NOMO-1 treated with dmso at 0.1 percent for 144 hours (cell line): ENCODE data around the gene ZCCHC17.
"Not testable (repeated sequence)": the region's sequence is repeated elsewhere in the genome, so short reads cannot be mapped to it uniquely, and the experiment has no call there.

Source experiments
- DNase-seq: peaks from one replicate; lab custom pipeline; 2025; ENCODE audit not compliant: unreplicated experiment; lab: John Stamatoyannopoulos, UW

Gene ZCCHC17

GRCh38 chr1:31296486-31297276, at the start of gene ZCCHC17, which contains the start of gene SNRNP40:
Gene ZCCHC17, plus strand, starts transcription at chr1:31297032. Its CDS starts 13,067 bp downstream, at chr1:31310099.
Gene SNRNP40, minus strand, starts transcription at chr1:31296788. Its CDS starts 37 bp downstream, at chr1:31296751.
- peak; percentile 97 for DNase-seq

- no peak for DNase-seq
Measured at GRCh38 chr1:31248276-31248675, 48.6 kb upstream of the ZCCHC17 start.

- DNase-seq, result no peak
Measured at GRCh38 chr1:31249854-31250253, 47.0 kb upstream of the ZCCHC17 start.

- no peak for DNase-seq
Measured at GRCh38 chr1:31257213-31257612, 39.6 kb upstream of the ZCCHC17 start.

- DNase-seq, result no peak
Measured at GRCh38 chr1:31258581-31258980, 38.3 kb upstream of the ZCCHC17 start.

GRCh38 chr1:31259746-31260145, 37.1 kb upstream of the ZCCHC17 start:
- DNase-seq, result no peak

- DNase-seq, result no peak
Measured at GRCh38 chr1:31261916-31262315, 34.9 kb upstream of the ZCCHC17 start.

GRCh38 chr1:31262393-31262792, 34.4 kb upstream of the ZCCHC17 start:
- not testable (repeated sequence) for DNase-seq

GRCh38 chr1:31263408-31263807, 33.4 kb upstream of the ZCCHC17 start:
- no peak for DNase-seq

- DNase-seq, result no peak
Measured at GRCh38 chr1:31264790-31265386, 31.9 kb upstream of the ZCCHC17 start.

GRCh38 chr1:31266547-31266946, 30.3 kb upstream of the ZCCHC17 start:
- DNase-seq, result no peak

- no peak for DNase-seq
Measured at GRCh38 chr1:31272369-31272768, 24.5 kb upstream of the ZCCHC17 start.

- no peak for DNase-seq
Measured at GRCh38 chr1:31273619-31274018, 23.2 kb upstream of the ZCCHC17 start.

- DNase-seq, result not testable (repeated sequence)
Measured at GRCh38 chr1:31282426-31282825, 14.4 kb upstream of the ZCCHC17 start.

GRCh38 chr1:31287791-31288190, 9.0 kb upstream of the ZCCHC17 start:
- DNase-seq, result not testable (repeated sequence)

GRCh38 chr1:31289021-31289420, 7.8 kb upstream of the ZCCHC17 start:
- DNase-seq, result no peak

- no peak for DNase-seq
Measured at GRCh38 chr1:31295874-31296485, 852 bp upstream of the ZCCHC17 start.

- peak; percentile 6 for DNase-seq
Measured at GRCh38 chr1:31297277-31298247, 730 bp downstream of the ZCCHC17 start.

- no peak for DNase-seq
Measured at GRCh38 chr1:31299365-31299764, 2.5 kb downstream of the ZCCHC17 start.

GRCh38 chr1:31300193-31300592, 3.4 kb downstream of the ZCCHC17 start:
- peak; percentile 2 for DNase-seq
